Measurements from ENCODE around the gene SCUBE1. TPM values are rescaled to one million over a fixed set of nuclear protein-coding genes. Genes with fewer than 3 reads are reported as not detected.
A peak's percentile ranks its signal among the peaks of the same experiment; 100 is the strongest.

The SCUBE1 gene
- total RNA-seq, 1 experiment from 2014 or later, result not detected

DNA sequence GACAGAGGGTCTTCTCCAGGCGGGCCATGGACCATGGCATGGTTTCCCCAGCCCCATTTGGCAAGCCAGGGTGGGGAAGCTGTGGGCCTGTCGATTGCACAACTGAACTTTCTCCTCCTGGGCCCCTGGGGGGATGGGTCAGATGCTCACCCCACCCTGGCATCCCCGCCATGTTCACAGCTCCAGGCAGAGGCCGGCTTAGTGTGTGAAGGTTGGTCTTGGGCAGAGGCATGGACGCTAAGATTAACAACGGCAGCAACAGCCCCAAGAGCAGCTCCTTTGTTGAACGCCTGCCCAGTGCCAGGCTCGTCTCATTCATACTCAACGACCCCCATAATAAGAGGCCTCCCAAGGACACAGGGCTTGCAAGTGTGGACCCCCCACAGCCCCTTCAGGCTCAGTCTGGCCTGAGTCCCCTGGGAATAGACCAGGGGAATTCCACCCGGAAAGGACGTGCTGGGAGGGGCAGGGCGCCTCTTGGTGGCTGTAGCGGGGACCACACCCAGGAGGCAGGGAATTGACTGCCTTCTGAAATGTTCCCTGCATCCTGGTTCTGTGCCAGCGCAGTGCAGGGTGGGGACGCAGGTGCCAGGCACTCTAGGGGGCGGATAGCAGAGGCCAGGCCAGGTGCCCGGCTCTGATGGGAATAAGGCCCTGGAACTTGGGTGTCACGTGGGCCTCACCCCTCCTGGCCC lies 183.5 kb downstream of the SCUBE1 start:
- no TSS peak for BruUV-seq (replicated peaks)
- no peak overlapping the region for H3K27ac ChIP-seq (ENCODE audit: low read length)
- H3K27me3 ChIP-seq (ENCODE audit: control insufficient read depth, insufficient read depth, low read length), result no peaks in the 10 kb centered on the region
- CTCF ChIA-PET, result no interaction called here
- intact Hi-C loops (cut with micrococcal nuclease; ENCODE audit: unreplicated experiment) (no loop called here), in situ Hi-C loops (cut with HindIII; ENCODE audit: low pct_unique_long_range_greater_than_20kb, low sequenced_read_pairs) (no loop called here)
- ATAC-seq (peak; percentile 40; the same call in 1 of the 2 replicates), DNase-seq (ENCODE audit: low read depth, low spot score) (no peak)
- H3K4me1 ChIP-seq (ENCODE audit: control insufficient read depth, insufficient read depth, low read length), result no peaks in the 10 kb centered on the region
- H3K4me3 ChIP-seq (ENCODE audit: low read depth in 2 of 2, low read length in 2 of 2), result no peak overlapping the region
- TF ChIP-seq, protein P1, sequence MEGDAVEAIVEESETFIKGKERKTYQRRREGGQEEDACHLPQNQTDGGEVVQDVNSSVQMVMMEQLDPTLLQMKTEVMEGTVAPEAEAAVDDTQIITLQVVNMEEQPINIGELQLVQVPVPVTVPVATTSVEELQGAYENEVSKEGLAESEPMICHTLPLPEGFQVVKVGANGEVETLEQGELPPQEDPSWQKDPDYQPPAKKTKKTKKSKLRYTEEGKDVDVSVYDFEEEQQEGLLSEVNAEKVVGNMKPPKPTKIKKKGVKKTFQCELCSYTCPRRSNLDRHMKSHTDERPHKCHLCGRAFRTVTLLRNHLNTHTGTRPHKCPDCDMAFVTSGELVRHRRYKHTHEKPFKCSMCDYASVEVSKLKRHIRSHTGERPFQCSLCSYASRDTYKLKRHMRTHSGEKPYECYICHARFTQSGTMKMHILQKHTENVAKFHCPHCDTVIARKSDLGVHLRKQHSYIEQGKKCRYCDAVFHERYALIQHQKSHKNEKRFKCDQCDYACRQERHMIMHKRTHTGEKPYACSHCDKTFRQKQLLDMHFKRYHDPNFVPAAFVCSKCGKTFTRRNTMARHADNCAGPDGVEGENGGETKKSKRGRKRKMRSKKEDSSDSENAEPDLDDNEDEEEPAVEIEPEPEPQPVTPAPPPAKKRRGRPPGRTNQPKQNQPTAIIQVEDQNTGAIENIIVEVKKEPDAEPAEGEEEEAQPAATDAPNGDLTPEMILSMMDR (IDR thresholded peaks at IDR 0.05), result no peak; the same call in 1 of the 2 replicates
- H3K36me3 ChIP-seq (ENCODE audit: control insufficient read depth, insufficient read depth, low read length), result no peaks in the 10 kb centered on the region
- POLR2A ChIA-PET, result no interaction called here
- no peaks in the 10 kb centered on the region for H3K9me3 ChIP-seq (ENCODE audit: control insufficient read depth, insufficient read depth, low read depth, low read length)

DNA sequence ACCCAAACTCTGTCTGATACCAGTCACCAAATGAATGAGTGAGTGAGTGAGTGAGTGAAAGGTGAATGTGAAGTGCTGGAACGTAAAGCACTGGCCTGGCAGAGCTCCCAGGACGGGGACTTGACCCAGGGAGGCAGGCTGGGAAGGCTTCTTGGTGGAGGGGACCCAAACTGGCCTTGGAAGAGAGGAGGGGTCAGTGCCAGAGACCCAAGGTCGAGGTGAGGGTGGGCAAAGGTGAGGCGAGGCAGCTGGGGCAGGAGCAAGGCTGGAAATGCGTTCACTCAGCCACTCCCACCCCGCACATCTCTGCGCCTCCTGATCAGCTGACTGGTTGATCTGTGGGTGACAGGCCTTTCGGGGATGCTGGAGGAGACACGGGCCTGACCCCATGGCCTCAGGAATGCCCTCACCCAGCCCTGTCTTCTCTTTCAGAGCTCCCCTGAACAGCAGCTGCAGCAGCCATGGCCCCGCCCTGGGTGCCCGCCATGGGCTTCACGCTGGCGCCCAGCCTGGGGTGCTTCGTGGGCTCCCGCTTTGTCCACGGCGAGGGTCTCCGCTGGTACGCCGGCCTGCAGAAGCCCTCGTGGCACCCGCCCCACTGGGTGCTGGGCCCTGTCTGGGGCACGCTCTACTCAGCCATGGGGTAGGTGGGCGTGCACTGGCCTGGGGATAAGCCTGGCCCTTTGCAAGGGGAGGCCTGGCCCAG lies 184.2 kb downstream of the SCUBE1 start:
- Histone ChIP-seq H3K4me1 (ENCODE audit: control insufficient read depth, insufficient read depth, low read length) (peaks cover 2% of the 10 kb centered on the region; the same call in 1 of the 2 replicates), H3K27me3 (ENCODE audit: control insufficient read depth, insufficient read depth, low read length) (no peaks in the 10 kb centered on the region), H3K9me3 (ENCODE audit: control insufficient read depth, insufficient read depth, low read depth, low read length) (no peaks in the 10 kb centered on the region), H3K36me3 (ENCODE audit: control insufficient read depth, insufficient read depth, low read length) (no peaks in the 10 kb centered on the region), H3K27ac (ENCODE audit: low read length) (no peak overlapping the region), H3K4me3 (ENCODE audit: low read depth in 2 of 2, low read length in 2 of 2) (no peak overlapping the region)
- in situ Hi-C loops (cut with HindIII; ENCODE audit: low pct_unique_long_range_greater_than_20kb, low sequenced_read_pairs) (no loop called here), intact Hi-C loops (cut with micrococcal nuclease; ENCODE audit: unreplicated experiment) (no loop called here)
- POLR2A ChIA-PET, result no interaction called here
- BruUV-seq (replicated peaks), result no TSS peak
- CTCF ChIA-PET, result interaction anchor here (0.6 kb wide), 1 partner anchor 29 kb away, joined by 3 read pairs; no protein-coding TSS in a partner anchor
- TF ChIP-seq TCF7L2 (IDR thresholded peaks at IDR 0.05; ENCODE audit: low read depth, low read length), result no peak
- TF ChIP-seq, protein P2, sequence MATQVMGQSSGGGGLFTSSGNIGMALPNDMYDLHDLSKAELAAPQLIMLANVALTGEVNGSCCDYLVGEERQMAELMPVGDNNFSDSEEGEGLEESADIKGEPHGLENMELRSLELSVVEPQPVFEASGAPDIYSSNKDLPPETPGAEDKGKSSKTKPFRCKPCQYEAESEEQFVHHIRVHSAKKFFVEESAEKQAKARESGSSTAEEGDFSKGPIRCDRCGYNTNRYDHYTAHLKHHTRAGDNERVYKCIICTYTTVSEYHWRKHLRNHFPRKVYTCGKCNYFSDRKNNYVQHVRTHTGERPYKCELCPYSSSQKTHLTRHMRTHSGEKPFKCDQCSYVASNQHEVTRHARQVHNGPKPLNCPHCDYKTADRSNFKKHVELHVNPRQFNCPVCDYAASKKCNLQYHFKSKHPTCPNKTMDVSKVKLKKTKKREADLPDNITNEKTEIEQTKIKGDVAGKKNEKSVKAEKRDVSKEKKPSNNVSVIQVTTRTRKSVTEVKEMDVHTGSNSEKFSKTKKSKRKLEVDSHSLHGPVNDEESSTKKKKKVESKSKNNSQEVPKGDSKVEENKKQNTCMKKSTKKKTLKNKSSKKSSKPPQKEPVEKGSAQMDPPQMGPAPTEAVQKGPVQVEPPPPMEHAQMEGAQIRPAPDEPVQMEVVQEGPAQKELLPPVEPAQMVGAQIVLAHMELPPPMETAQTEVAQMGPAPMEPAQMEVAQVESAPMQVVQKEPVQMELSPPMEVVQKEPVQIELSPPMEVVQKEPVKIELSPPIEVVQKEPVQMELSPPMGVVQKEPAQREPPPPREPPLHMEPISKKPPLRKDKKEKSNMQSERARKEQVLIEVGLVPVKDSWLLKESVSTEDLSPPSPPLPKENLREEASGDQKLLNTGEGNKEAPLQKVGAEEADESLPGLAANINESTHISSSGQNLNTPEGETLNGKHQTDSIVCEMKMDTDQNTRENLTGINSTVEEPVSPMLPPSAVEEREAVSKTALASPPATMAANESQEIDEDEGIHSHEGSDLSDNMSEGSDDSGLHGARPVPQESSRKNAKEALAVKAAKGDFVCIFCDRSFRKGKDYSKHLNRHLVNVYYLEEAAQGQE (IDR thresholded peaks at IDR 0.05; ENCODE audit: insufficient read depth in 1 of 2, low read depth in 2 of 2, low read length in 1 of 2), result no peak
- TF ChIP-seq SIN3A (IDR thresholded peaks at IDR 0.05; ENCODE audit: borderline replicate concordance, insufficient read depth, low read depth, low read length), result no peak
- TF ChIP-seq, protein P1 (IDR thresholded peaks at IDR 0.05), result no peak
- TF ChIP-seq POLR2AphosphoS5 (IDR thresholded peaks at IDR 0.05; ENCODE audit: low read depth, low read length), result no peak
- ATAC-seq (no peak), DNase-seq (ENCODE audit: low read depth, low spot score) (no peak)
